Stimulated activated CD4-positive, alpha-beta T cell treated with anti-CD3 and anti-CD28 coated beads, Interleukin-2, amount 100 ng/mL, for 48 hours (primary cell): ENCODE data around the gene ITGA2.

Experiments
- DNase-seq, 2 donors: peaks; one replicate each; pipeline ENCODE4 v3.0.0-alpha.2; 2020

ITGA2 gene

GRCh38 chr5:53022930-53023511, 33.9 kb downstream of the ITGA2 start:
- no peak for DNase-seq

DNA sequence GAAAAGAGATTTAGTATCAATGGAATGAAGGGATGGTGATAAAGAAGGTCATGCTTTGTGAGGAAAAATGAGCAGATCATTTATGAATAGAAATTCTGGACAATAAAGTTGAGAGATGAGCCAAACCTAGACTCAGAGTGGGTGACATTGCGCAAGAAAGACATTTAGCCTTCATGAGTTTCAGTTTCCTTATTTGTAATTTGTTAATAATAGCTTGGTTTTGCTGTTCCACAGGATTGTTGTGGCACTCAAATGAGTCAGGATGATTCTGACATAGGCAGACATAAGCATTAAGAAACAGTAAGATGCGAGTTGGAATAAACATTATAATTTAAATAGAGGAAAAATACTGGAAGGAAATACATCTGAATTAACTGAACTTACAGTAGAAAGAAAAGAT, 34.8 kb downstream of the ITGA2 start:
- DNase-seq: no peak

DNA sequence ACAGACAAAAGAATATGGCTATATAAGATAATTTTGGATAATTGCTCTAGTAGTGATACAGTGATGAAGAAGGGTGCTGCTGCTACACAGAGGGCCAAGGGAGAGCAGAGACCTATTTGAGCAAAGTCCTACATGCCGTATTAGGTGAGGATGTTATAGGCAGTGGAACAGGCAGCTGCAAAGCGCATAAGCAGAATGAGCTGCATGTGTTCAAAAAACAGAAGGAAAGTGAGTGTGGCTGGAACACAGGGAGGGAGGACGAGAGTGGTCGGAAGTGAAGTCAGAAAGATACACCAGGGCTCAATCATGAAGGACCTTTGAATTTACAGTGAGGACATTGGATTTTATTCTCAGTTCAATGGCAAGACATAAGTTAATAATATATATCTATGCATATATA, 35.4 kb downstream of the ITGA2 start:
- DNase-seq: no peak

DNA sequence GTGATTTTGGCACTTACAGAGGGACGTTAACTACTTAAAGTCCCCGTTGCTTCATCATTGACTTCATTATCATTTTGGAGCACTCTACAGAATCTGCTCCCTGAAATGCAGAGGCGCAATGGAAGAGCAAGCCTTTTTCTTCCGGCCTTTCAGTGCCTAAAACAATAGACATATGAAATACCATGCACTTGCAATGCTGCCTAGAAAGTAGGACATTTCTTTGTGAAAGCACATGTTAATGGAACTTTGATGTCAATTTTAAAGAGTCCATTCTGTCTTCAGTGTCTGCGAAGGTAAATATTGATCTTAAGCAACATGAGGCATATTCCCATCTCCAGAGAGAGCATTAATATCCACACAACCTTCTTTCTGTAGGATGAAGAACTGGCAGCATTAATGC, 36.3 kb downstream of the ITGA2 start:
- no peak for DNase-seq

DNA sequence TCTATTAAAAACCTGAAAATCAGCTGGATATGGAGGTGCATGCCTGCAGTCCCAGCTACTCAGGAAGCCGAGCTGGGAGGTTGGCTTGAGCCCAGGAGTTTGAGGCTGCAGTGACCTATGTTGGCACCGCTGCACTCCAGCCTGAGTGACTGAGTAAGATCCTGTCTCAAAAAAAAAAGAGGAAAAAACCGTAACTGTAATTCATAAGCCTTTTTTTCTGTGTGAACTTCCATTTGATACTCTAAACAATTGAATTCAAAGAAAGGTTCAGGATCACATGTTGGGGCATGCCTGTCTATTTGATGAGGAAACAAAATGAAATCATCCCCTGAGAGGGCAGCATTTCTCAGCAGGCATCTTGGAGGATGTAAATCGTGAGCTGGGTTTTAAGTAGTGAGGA, 38.8 kb downstream of the ITGA2 start:
- DNase-seq: no peak

- no peak for DNase-seq
These were observed 40.5 kb downstream of the ITGA2 start for GRCh38 chr5:53029608-53030007.

DNA sequence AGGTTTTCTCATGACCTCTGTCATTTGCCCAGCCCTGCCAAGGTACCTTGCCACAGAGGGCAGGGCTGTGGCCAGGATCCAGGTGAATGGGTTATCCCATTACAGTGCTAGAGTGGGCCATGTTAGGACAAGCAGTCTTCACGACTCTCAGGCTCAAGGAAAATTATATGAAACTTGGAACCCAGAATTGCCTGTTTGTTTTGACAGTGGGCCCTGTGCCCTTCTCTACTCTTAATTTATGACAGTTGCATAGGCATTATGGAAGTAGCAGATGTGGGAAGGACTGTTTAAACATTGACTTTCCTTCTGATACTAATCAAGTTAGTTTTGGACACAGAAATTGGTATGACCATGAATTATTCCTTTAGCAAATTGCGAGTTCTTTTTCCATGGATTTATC, 41.7 kb downstream of the ITGA2 start:
- DNase-seq: no peak

DNA sequence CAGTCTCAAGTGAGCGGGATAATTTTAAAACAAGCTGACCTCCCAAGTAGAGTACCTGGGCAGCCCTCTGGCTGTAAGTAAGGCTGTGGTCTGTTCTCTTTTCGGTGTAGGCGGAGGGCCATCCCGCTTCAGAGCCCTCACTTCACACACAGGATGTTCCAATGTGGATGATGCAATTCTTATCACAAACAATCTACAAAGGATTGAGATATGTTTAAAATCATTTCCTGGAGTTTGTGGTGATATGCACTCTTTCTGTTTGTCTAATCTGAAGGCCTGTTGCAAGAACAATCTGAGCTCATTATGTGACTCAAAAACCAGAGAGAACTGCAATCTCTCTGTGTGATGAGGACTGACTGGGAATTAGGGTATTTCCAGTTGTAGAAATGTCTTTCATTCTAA, 42.5 kb downstream of the ITGA2 start:
- no peak for DNase-seq

DNA sequence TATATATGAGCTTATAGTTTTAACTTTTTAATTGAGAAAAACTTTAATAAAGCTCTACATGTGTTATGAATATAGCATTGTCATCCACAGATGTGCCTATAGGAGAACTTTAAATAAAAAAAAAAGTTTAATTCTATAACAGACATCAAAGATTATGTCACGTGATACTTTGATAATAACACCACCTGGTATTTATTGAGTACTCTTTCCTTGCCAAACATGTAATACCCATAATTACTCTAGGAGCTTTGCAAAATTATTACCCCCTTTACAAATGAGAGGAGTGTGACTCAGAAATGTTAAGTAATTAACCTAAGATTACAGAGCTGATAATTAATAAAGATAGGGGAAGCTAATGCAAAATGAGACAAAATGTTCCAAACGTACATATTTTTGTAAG, 43.0 kb downstream of the ITGA2 start:
- no peak for DNase-seq

GRCh38 chr5:53034832-53035231, 45.7 kb downstream of the ITGA2 start:
- DNase-seq: no peak

DNA sequence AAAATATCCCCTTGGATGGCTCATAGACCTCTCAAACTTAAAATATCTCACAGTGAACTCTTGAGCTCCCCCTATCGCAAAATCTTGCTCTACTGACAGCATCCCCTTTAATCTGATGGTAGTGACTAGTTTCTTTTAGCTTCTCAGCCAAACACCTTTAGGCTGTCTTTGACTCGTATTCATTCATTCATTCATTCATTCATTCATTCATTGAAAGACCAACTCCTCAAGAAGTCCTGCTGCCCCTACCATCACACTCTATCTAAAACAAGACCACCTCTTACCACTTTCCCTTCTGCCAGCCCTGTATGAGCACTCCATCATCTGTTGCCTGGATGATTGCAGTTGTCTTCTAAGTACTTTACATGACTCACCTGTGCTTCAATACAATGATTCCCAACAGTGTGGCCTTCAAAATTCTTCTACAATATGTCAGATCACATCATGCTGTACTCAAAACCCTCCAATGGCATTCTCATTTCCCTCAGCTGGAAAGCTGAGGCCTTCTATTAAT, 46.8 kb downstream of the ITGA2 start:
- no peak for DNase-seq

GRCh38 chr5:53037141-53037859, 48.1 kb downstream of the ITGA2 start:
- DNase-seq: no peak

DNA sequence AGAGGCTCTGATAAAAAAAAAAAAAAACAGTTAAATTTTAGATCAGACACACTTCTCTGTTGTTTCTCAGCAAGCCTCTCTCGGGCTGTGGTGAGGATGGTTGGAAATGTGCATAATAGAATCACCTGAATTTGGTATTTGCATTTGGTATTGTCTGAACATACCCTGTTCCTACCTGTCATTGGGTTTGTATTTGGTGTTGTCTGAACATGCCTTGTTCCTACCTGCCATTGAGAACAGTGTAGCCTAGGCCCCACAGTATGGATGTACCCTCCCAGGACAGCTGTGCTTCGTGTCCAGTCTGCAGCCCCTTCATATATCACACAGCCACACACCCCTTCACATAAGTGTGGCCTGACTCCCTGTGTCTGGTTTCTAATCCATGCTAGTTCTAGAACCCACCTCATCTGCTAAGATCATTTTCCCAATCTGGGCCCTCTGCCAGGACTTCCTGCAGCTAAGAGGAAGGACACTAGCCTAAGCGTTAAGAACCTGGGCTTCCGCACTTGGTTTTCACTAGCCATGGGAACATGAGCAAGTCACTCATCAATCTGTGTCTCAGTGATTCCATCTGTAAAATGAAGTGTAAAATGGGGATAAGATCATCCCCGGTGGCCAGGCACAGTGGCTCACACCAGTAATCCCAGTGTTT, 49.2 kb downstream of the ITGA2 start:
- no peak for DNase-seq

- no peak for DNase-seq
These were observed 50.7 kb downstream of the ITGA2 start for GRCh38 chr5:53039855-53040254.

GRCh38 chr5:53041071-53041692, 52.0 kb downstream of the ITGA2 start:
- DNase-seq: no peak

GRCh38 chr5:53041740-53042139, 52.6 kb downstream of the ITGA2 start:
- no peak for DNase-seq

DNA sequence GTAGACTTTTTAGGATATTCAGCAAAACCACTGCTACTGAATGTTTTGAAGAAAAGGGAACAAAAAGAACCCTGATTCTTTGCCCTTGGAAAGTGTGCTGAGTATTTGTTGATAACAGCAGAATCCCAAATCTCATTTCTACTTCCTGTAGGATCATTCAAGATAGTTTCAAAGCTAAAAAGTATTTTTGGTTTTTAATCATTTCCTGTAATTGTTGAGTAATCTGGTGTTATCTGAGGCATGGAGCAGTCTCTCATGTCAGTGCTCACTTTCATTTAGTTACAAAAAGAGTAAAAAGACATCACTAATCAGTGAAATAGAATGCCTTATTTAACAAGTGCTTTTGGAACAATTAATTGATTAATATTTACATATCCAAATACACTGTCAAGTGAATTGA, 56.1 kb downstream of the ITGA2 start:
- DNase-seq: no peak

- DNase-seq: no peak
These were observed 59.1 kb downstream of the ITGA2 start for GRCh38 chr5:53048248-53048647.

DNA sequence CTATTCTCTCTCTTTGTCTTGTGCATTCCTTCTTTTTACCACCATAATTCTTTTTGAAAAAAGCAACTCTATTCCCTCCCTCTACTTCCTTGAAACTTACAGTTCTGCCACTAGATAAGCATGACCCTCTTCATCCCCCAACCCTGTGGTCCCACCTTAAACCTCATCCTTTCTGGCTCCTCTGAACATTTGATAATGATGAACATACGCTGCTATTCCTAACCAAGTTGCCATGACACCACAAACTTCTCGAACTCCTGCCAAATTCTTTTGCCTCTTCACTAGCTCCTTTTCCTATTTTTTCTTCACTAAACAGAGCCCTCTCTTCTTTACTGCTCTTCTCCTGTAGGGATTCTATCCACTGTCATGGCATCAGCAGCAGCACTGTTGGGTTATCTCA, 63.3 kb downstream of the ITGA2 start:
- DNase-seq: no peak

DNA sequence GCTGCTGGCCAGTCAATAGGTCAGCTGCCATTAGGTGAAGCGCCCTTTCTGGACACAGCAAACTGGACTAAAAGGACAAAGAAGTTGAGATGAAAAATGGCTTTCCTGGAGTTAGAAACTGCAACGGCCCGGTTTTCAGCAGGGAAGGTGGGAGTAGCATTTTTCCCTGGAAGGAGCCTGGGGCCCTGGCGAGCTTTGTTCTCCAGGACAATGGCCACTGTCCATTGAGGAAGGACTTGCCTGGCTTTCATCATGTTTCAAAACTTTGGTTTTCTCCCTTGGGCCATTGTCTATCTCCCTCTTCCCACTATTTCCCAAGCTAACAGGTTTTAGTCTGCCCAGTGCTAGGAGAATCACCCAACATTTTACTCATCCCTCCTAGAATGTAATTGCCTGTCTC, 64.2 kb downstream of the ITGA2 start:
- no peak for DNase-seq

GRCh38 chr5:53055365-53055764, 66.2 kb downstream of the ITGA2 start:
- no peak for DNase-seq

GRCh38 chr5:53059281-53059680, 70.1 kb downstream of the ITGA2 start:
- DNase-seq: no peak

GRCh38 chr5:53063176-53063575, 74.0 kb downstream of the ITGA2 start:
- DNase-seq: no peak

GRCh38 chr5:53063791-53064190, 74.6 kb downstream of the ITGA2 start:
- no peak for DNase-seq
